GM12873 (cell line): ENCODE data around the gene ETV3.

Source experiments
- TF ChIP-seq, protein P1 (sequence below): IDR thresholded peaks from 2 replicates; pipeline ENCODE4 v1.5.1; 2012; ENCODE audit warnings: low read depth, mild to moderate bottlenecking, moderate library complexity, low read length, control low read depth; ENCODE audit not compliant: insufficient read depth; ENCODE audit errors: missing control alignments

The ETV3 gene

DNA sequence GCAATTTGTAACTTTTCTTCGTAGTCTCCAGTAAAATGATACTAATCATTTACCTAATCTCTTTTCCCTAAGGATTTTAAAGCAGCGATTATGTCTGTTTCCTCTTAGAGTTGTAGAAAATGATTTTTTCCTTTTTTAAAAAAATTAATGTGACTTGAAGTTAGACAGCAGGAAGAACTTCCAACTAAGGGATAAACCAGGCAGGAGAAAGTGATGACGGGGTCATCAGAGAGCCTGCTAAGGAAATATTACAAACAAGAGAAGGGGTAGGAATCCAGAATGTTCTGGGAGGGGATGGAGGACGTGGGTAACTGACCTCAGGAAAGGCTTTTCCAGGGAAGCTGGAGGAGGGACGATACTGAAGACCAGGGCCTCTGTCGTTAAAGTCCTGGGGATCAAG lies 29.7 kb downstream of the ETV3 start:
- TF ChIP-seq, protein P1, sequence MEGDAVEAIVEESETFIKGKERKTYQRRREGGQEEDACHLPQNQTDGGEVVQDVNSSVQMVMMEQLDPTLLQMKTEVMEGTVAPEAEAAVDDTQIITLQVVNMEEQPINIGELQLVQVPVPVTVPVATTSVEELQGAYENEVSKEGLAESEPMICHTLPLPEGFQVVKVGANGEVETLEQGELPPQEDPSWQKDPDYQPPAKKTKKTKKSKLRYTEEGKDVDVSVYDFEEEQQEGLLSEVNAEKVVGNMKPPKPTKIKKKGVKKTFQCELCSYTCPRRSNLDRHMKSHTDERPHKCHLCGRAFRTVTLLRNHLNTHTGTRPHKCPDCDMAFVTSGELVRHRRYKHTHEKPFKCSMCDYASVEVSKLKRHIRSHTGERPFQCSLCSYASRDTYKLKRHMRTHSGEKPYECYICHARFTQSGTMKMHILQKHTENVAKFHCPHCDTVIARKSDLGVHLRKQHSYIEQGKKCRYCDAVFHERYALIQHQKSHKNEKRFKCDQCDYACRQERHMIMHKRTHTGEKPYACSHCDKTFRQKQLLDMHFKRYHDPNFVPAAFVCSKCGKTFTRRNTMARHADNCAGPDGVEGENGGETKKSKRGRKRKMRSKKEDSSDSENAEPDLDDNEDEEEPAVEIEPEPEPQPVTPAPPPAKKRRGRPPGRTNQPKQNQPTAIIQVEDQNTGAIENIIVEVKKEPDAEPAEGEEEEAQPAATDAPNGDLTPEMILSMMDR = no peak

DNA sequence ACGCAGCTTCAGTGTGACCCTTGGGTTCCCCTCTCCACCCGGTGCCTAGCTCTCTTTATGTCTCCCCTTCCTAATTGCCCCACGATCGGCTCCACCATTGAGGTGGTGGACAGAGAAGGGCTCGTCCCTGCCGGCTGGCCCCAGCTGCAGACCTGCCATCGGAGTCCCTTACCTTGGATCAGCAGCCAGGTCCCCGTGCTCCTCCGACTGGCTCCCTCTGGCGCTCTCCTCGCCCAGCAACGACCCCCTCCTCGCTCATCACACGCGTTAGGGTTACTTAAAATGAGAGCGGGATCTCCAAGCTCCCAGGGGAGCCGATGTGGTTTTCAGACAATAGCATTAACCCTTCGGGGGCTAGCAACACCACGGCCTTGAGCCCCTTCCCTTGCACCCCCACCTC lies 30.5 kb downstream of the ETV3 start:
- TF ChIP-seq, protein P1 = no peak

DNA sequence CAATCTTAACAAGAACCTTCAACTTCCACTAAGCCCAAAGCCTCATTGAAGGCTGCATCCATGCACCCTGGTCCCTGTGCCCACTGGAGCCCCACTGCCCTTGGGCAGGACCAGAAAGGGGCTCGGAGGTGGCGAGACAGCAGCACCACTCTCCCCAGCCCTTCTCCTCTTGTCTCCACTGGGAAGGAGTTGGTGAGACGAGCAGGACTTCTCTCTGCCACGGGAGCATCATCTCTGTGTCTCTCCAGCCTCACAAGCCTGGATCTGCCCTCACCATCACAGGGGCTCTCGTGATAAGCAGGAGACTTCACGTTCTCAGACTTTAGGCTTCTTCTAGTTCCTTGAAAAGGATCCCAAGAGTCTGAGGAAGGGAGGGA lies 31.4 kb downstream of the ETV3 start:
- TF ChIP-seq, protein P1 = no peak

DNA sequence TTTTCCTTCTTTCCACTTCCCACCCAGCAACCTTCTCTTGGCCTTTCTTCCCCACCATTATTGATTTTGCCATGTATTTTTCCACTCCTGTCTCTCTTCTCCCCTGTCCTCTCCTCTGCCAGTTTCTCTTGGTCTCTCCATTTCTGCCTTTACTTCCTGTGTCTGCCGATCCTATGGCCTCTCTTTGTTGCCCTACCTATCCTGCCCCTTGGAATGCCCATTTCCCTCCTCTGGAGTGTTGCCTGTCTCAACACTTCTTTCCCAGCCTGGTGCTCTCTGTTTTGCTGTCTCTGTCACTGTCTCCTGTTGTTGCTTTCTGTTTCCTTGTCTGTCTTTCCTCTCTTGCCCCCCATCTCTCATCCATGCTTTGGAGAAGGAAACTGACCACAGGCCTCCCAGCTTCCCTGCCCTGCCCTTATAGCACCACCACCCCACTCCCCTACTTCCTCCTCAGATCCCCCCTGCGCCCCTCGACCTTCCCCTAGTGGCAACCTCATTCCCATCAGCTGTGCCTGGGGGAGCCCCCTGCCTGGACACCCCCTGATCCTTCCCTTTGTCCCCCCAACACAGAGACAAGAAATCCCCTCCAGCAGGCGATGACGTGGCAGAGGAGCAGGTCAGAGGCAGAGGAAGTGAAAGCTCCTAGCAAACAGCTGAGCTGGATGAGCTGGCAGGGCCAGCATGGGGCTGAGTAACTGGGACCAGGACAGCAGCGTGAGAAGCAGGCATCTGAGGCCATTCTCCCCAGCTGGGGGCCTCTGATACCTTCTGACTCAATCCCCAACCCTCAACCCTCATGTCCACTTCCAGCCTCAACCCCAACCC lies 32.0 kb downstream of the ETV3 start:
- TF ChIP-seq, protein P1 = no peak

DNA sequence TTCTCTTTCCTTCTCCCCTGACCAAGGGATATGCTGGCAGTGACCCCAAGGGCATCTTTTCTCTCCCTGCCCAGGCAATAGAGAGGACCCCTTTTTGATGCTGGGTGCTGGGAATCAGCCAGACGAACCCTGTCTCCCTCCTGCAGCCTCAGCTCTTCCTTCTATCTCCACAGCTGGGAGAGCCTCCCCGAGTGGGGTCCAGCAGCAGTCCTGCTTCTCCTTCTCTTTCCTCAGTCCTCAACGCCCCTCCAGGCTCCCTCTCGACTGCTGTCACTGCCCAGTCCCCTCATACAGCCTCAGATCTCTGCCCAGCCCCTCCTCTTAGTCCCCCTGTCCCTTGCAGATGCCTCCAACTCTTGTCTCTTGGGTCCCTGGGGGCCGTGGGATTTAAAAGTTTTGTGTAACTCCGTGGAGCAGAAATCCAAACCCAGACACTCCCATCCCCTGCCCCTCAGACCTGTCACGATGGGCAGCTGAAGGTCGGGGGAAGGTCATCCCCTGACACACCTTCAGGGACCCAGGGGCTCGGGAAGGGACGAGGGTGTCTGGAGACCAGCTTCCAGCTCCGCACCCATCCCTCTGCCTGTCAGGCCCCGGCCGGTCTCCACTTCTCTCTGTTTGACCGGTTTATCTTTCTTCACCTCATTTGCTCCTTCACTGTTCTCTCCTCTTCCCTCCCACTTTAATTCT lies 32.8 kb downstream of the ETV3 start:
- TF ChIP-seq, protein P1 = no peak

DNA sequence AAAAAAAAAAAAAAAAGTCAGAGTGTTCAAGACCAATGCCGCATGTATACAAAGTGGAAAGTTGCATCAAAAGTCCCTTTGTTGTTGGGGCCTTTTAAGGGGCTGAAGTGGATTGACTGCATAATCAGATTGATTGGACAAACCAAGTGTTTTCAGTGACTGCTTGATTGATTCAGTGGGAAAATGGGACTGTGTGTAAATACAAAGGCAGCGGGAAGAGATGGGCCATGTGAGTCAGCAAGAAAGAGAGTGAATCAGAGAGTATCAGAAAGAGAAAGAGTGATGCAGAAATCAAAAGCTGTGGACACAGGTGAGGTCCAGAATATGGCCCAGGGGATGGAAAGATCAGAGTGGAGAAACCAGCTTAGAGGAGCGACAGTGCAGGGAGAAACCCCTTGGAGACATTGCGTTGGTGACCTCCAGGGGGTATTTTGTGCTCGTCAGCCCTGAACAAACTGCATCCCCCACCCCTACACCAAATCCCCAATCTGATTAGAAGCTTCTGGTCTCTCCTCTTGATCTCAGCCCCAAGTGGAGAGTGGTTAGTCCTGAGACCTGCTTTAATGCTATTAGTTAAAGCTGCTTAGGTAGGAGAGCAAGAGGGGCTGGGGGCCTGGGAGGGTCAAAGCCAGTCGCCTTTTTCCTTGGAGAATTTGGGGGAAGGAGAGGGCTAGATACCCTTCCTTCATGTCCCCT lies 33.4 kb downstream of the ETV3 start:
- TF ChIP-seq, protein P1 = no peak

DNA sequence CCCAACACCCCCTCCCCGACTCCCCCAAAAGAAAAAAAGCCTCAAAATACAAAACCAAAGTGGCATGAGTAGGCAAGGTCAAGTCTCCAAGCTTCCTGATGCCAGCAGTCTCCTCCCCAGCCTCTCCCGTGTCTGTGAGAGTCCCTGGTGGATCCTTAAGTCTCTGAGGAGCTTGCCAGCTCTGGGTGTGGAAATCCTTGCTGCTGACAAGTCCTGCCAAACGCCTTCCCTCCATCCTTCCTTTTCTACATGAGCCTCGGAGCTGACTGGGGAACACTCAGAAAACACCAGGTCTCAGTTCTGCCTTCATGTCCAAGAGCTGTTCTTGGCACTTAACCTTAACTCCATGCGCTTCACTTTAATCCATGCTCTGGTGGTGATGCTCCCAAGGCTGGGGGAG lies 34.9 kb downstream of the ETV3 start:
- TF ChIP-seq, protein P1 = no peak
